Measurements from ENCODE around the gene MFSD2A.

Gene MFSD2A

DNA sequence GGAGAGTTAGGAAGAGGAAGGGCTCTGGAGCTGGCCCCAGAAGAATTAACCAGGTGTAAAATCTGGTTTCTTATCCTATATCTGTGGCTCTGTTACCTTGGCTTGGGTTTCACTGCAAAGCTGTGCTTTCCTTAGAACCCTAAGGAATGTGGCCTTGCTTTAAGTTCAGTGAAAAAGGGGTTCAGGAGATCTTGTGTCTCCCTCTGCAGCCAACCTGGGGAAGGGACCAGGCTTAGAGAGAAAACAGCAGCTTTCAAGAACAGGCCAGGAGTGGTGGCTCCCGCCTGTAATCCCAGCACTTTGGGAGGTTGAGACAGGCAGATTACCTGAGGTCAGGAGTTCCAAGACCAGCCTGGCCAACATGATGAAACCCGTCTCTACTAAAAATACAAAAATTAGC, 37.1 kb upstream of the MFSD2A start:
- TF ChIP-seq, protein P1, sequence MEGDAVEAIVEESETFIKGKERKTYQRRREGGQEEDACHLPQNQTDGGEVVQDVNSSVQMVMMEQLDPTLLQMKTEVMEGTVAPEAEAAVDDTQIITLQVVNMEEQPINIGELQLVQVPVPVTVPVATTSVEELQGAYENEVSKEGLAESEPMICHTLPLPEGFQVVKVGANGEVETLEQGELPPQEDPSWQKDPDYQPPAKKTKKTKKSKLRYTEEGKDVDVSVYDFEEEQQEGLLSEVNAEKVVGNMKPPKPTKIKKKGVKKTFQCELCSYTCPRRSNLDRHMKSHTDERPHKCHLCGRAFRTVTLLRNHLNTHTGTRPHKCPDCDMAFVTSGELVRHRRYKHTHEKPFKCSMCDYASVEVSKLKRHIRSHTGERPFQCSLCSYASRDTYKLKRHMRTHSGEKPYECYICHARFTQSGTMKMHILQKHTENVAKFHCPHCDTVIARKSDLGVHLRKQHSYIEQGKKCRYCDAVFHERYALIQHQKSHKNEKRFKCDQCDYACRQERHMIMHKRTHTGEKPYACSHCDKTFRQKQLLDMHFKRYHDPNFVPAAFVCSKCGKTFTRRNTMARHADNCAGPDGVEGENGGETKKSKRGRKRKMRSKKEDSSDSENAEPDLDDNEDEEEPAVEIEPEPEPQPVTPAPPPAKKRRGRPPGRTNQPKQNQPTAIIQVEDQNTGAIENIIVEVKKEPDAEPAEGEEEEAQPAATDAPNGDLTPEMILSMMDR (IDR thresholded peaks at IDR 0.05; ENCODE audit: low read length, missing control alignments), result no peak
- no peak for DNase-seq (ENCODE audit: low read depth)
- no peak overlapping the region for H3K4me3 ChIP-seq (replicated peaks; ENCODE audit: low read depth, low read length)

DNA sequence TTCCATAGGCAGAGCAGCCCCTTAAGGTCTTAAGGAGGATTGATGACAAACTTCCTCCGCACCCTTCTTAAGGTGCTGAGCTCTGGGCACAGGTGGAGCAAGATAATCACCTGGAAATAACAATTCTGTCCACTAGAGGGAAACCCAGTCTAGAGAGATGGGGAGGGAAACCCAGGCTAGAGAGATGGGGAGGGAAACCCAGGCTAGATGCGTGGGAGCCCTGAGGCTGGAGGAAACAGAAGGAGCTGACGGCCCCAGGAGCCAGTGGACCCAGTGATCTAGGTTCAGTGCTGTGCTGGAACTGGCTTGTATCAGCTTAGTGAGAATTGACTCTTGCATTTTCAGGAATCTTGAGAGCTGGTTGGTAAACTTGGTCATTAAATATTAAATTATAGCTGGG, 35.4 kb upstream of the MFSD2A start:
- peak; percentile 84 for DNase-seq (ENCODE audit: low read depth)
- no peak overlapping the region for H3K4me3 ChIP-seq (replicated peaks; ENCODE audit: low read depth, low read length)
- TF ChIP-seq, protein P1 (IDR thresholded peaks at IDR 0.05; ENCODE audit: low read length, missing control alignments), result peak; percentile 66

DNA sequence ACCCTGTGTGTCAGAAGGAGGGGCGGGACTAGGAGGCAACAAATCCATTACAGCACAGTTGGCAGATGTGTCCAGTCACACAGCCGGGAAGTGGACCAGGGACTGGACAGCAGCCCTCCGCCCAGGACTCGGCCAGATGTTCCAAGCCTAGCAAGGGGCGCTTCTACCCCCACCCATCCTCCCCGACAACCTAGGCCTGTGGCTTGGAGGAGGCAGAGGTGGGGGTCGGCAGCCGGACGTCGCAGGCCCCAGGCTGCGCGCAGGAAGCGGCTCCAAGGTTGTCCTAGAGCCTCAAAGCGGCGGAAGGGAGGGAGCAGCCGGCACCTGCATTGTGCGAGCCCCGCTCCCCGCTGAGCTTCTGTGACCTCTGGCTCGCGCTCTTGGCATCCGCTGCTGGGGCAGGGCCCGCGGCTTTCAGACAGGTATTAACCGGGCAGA, 32.7 kb upstream of the MFSD2A start:
- H3K4me3 ChIP-seq (replicated peaks; ENCODE audit: low read depth, low read length), result no peak overlapping the region
- DNase-seq (ENCODE audit: low read depth), result no peak
- TF ChIP-seq, protein P1 (IDR thresholded peaks at IDR 0.05; ENCODE audit: low read length, missing control alignments), result no peak

DNA sequence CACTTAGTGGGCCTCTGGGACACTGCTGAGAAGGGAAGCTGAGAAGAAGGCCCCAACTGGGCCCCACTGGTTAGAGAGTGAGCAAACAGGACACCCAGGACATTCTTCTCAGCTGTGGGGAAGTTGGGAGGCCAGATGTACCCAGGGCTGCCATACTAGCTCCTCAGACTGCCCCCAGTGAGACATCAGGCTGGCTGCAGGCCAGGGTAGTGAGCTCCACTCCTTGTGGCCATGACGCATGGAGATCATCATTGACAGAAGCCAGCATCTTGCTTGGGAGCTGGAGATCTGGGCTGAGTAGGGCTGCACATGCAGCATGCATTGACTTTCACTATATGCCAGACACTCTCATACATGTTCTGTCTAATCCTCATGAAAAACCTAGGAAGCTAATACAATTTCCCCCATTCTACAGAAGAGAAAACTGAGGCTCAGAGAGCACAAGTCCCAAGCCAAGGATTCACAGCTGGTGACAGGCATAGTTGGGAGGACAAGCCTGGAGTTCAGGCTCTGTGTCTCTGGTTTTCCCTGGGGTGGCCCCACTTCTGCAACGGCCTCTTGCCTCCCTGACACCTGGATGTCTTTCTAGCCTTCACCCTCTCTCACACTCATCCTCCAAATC, 29.1 kb upstream of the MFSD2A start:
- H3K4me3 ChIP-seq (replicated peaks; ENCODE audit: low read depth, low read length), result no peak overlapping the region
- DNase-seq (ENCODE audit: low read depth), result peak; percentile 35
- TF ChIP-seq, protein P1 (IDR thresholded peaks at IDR 0.05; ENCODE audit: low read length, missing control alignments), result no peak

DNA sequence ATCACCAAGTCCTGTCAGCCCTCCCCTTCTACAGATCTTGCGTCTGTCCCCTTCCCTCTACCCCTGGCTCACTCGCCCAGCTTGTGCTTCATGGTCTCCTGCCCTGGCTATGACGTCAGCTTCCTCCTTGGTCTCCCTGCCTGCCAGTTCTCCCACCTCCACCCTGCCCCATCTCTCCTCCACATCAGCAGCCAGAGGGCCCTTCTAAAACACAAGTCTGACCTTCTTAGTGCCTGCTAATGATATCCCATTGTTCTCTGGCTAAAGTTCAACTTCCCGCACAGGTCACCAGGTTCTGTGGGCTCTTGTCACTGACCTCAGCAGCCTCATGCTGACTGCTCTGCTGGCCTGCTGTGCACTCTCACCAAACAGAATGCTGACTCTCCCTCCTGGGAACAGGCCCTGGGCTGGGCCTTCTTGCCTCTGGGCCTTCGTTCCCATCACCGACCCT, 28.6 kb upstream of the MFSD2A start:
- no peak overlapping the region for H3K4me3 ChIP-seq (replicated peaks; ENCODE audit: low read depth, low read length)
- DNase-seq (ENCODE audit: low read depth), result peak; percentile 61
- TF ChIP-seq, protein P1 (IDR thresholded peaks at IDR 0.05; ENCODE audit: low read length, missing control alignments), result no peak

DNA sequence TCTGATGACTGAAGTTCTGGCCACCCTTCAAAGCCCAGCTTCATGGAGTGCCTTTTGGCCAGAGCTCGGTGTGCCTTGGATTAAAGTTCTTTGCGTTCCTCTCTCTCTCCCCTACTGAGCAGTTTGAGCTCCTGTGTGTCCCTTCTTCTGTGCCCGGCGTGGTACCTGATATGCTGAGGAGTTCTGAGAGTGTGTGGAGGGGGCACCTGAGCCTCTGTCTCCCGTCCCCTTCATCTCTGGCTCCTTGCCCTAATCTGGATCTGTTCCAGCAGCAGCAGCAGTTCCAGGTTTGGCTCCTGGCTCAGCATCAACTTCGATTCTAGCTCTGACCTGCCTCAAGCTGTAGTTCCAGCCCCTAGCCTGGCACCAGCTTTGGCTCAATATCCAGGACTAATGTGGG, 28.1 kb upstream of the MFSD2A start:
- TF ChIP-seq, protein P1 (IDR thresholded peaks at IDR 0.05; ENCODE audit: low read length, missing control alignments), result no peak
- no peak overlapping the region for H3K4me3 ChIP-seq (replicated peaks; ENCODE audit: low read depth, low read length)
- no peak for DNase-seq (ENCODE audit: low read depth)

DNA sequence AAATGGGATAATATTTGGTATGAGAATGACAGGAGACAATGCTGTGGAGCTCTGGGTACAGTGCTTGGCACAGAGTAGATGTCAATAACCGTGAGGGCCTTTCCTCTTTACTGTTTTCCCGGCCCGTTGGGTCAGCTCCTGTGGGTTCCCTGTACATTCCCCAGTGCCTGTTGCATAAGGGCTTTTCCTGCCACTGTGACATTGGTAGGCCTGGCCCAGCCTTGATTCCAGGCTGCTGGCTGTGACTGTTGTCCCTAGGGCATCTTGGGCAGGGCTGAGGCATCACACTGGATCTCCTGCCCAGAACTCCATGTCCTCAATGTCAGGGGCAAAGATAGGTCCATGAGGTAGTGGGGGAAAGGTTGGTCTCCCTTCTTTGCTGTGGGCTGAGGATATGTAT, 27.4 kb upstream of the MFSD2A start:
- no peak overlapping the region for H3K4me3 ChIP-seq (replicated peaks; ENCODE audit: low read depth, low read length)
- DNase-seq (ENCODE audit: low read depth), result peak; percentile 17
- TF ChIP-seq, protein P1 (IDR thresholded peaks at IDR 0.05; ENCODE audit: low read length, missing control alignments), result no peak

Data from fibroblast of pulmonary artery (primary cell).